Activated naive CD4-positive, alpha-beta T cell treated with anti-CD3 and anti-CD28 coated beads for 36 hours (primary cell): Measurements from ENCODE around the gene TRIM46. TPM values are rescaled to one million over a fixed set of nuclear protein-coding genes. Genes with fewer than 3 reads are reported as not detected.

Source experiments
- CTCF ChIA-PET: fragments of 350-600 bp; sonication (Branson Sonifier 250); formaldehyde crosslinking; loops from one replicate; lab custom pipeline; 2021; ENCODE audit warnings: antibody characterized with exemption; lab: Charles Lee
- DNase-seq: peaks from one replicate; pipeline ENCODE4 v3.0.0-alpha.2; 2020
- H3K27ac Mint-ChIP-seq: one replicate; pipeline ENCODE4 v1.8.0; 2021; ENCODE audit warnings: mild to moderate bottlenecking, mixed read lengths
- H3K27me3 Mint-ChIP-seq: one replicate; pipeline ENCODE4 v1.8.0; 2021; ENCODE audit warnings: low read depth, mixed read lengths
- H3K36me3 Mint-ChIP-seq: one replicate; pipeline ENCODE4 v1.8.0; 2021; ENCODE audit warnings: low read depth, mixed read lengths
- H3K4me1 Mint-ChIP-seq: one replicate; pipeline ENCODE4 v1.8.0; 2021; ENCODE audit warnings: low read depth, mixed read lengths
- H3K4me3 Mint-ChIP-seq: one replicate; pipeline ENCODE4 v1.8.0; 2021; ENCODE audit warnings: mild to moderate bottlenecking, moderate library complexity, mixed read lengths
- H3K9me3 Mint-ChIP-seq: one replicate; pipeline ENCODE4 v1.8.0; 2021; ENCODE audit warnings: mixed read lengths
- intact Hi-C: fragments of 100-400 bp; cut with micrococcal nuclease; formaldehyde crosslinking; loops from one replicate; pipeline ENCODE4 v1.15.1; 2023
- total RNA-seq, 2 experiments: library from RNA; stranded (reverse); gene quantifications; one replicate each; pipeline ENCODE4 v1.2.3, GENCODE V29; 2021

The TRIM46 gene, protein sequence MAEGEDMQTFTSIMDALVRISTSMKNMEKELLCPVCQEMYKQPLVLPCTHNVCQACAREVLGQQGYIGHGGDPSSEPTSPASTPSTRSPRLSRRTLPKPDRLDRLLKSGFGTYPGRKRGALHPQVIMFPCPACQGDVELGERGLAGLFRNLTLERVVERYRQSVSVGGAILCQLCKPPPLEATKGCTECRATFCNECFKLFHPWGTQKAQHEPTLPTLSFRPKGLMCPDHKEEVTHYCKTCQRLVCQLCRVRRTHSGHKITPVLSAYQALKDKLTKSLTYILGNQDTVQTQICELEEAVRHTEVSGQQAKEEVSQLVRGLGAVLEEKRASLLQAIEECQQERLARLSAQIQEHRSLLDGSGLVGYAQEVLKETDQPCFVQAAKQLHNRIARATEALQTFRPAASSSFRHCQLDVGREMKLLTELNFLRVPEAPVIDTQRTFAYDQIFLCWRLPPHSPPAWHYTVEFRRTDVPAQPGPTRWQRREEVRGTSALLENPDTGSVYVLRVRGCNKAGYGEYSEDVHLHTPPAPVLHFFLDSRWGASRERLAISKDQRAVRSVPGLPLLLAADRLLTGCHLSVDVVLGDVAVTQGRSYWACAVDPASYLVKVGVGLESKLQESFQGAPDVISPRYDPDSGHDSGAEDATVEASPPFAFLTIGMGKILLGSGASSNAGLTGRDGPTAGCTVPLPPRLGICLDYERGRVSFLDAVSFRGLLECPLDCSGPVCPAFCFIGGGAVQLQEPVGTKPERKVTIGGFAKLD
- total RNA-seq = 1 to 10 TPM; 3.2 to 3.6 TPM

DNA sequence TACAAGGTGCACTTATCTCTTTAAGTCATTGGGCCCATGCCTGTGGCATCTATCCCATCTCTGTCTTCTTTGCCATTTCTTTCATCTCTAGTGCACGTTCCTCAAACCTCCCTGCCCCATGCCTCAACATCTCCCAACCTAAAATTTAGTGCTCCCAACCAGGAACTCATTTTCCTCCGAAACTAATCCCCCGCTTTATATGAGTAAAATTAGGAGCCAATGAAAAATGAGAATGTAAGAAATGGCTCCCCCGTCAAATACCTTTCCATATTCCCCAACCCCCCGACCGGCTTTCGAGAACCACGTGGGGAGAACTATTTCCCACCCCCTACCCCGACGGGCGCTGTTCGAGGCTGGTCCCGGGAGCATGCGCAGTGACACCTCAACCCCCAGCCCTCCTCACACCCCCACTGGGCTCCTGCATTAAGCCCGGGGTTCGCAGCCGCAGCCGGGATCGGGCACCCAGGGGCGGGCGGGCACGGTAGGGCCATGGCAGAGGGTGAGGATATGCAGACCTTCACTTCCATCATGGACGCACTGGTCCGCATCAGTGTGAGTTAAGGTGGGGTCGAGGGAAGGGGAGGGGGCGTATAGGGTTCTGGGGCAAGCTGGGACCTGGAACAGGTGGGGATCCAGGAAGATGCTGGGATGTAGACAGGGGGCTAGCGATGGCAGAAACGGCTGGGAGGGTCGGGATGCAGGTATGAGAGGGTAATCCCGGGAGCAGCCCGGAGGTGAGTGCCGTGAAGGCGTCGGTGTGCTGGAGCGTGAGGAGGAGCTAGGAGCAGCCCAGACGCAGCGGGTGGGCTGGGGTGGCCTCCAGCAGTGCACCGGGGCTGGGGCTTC, at the start of gene TRIM46:
TSS of gene TRIM46 (plus strand) at position 372 of the 846 bp plus-strand sequence. CDS start at position 490, 118 bp downstream.
- peak within 1 kb of the TSS; percentile 93 for H3K4me3 Mint-ChIP-seq
- H3K4me1 Mint-ChIP-seq = peaks cover 45% of the 10 kb centered on the region
- H3K9me3 Mint-ChIP-seq = no peaks in the 10 kb centered on the region
- peaks cover 11% of the 10 kb centered on the region for H3K36me3 Mint-ChIP-seq
- CTCF ChIA-PET = interaction anchor here (0.7 to 12.0 kb wide), 31 partner anchors 9 to 156 kb away, joined by 3 to 234 read pairs (median 6); partner anchors contain the start of genes EFNA4, MTX1 and THBS3
- intact Hi-C loops = loop anchor here (1.0 to 5.0 kb wide), 4 partner anchors 21 to 134 kb away; partner anchors contain the start of genes DPM3, FDPS and SLC50A1
- peak; percentile 69 for DNase-seq
- no peaks in the 10 kb centered on the region for H3K27me3 Mint-ChIP-seq
- peak within 1 kb of the TSS; percentile 97 for H3K27ac Mint-ChIP-seq

DNA sequence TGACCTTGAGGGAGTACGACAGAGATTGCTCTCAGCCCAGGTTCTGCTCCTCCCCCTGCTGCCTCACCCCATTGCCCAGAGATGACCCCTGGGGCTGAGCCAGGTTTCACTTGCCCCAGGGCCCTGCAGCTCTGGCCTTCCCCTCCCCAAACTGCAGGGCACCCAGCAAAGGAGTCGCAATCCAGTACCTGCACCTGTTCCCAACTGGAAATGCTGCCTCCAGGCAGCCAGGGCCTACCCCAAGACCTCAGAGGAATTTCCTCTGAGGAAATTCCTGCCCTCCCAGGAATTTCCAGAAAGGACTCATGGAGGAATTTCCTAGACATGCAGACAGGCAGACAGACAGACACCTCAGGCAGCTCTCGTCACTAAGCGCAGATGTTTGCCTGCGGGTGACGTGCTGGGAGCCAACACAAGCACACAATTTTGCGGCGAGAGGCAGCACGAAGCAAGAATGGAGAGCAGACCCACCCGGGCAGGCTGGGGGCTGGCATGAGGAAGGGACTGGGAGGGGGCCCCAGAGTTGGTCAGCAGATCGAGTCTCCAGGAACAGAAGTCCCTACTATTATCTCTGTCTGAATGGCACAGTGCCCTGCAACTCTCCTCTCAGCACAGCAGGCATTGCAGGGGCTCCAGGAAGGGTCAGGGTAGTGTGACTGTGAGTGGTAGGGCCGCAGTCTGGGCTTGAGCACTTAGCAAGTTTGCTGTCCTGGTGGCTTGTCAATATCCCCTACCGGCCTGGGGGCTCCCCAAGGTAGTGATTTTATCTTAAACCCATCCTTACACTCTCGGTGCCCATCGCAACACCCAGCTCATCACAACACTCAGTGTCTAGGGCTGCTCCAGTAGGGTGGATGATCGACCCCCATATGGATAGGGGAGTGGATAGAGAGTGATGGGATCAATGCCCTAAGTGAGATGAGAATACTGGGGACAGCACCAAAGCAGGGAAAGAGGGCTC, 48.9 kb upstream of the TRIM46 start:
- no peak for DNase-seq
- H3K27ac Mint-ChIP-seq = no peak overlapping the region
- H3K9me3 Mint-ChIP-seq = no peaks in the 10 kb centered on the region
- H3K36me3 Mint-ChIP-seq = no peaks in the 10 kb centered on the region
- H3K4me1 Mint-ChIP-seq = peaks cover 27% of the 10 kb centered on the region
- CTCF ChIA-PET = interaction anchor here (1.7 to 3.7 kb wide), 2 partner anchors 34 to 72 kb away, joined by 3 to 12 read pairs; no protein-coding TSS in a partner anchor
- intact Hi-C loops = no loop called here
- H3K27me3 Mint-ChIP-seq = peaks cover 15% of the 10 kb centered on the region
- no peak overlapping the region for H3K4me3 Mint-ChIP-seq

DNA sequence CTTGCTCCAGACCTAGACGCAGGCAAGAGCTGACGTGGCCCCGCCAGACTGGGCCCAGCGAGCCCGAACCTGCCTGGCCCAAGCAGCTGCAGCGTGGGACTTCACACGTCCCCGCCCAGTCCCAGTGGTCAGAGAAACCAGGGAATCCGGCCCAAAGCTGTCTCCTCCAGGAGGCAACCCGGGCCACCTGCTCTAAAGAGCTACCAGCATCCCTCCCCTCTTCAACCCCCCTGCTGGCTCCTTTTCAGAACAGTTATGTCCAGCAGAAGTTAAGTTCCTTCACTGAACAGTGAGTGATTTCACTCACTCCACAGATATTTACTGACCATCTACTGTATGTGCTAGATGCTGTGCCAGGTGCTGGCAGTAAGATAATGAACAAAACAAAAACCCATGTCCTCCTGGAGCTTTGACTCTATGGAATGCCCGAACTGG, 48.1 kb upstream of the TRIM46 start:
- Mint-ChIP-seq H3K4me3 (no peak overlapping the region), H3K27ac (no peak overlapping the region), H3K4me1 (peaks cover 27% of the 10 kb centered on the region), H3K36me3 (no peaks in the 10 kb centered on the region), H3K9me3 (no peaks in the 10 kb centered on the region), H3K27me3 (peaks cover 15% of the 10 kb centered on the region)
- CTCF ChIA-PET = interaction anchor here (0.9 to 1.7 kb wide), 2 partner anchors 40 to 73 kb away, joined by 3 read pairs; no protein-coding TSS in a partner anchor
- intact Hi-C loops = no loop called here
- DNase-seq = no peak

DNA sequence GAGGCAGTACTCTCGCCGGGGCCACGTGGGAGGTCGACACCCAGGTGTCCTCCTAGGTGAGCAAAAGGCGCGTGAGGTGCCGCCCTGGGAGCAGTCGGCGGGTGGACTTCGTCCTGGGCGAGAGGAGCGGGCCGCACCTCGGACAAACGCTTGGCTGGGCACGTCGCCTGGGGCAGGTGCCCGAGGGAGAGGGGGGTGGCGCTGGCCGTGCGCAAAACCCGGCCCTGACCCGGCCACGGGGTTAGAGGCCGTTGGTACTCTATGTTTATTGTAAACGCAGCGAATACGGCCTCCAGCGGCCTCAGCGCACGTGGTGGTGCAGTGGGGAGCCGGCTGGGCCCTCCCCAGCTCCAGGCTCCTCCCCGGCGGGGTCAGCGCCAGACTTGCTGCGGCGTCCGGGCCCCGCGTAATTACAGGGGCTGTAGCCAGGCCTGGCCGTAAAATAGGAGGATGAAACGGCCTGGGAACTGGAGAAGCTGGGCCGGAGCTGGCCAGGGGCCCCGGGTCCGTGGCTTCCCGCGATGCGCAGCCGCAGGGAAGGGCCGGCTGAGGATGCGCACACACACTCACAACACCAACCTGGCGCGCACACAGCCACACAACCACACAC, 47.6 kb upstream of the TRIM46 start:
- Mint-ChIP-seq H3K27me3 (peaks cover 15% of the 10 kb centered on the region), H3K4me3 (no peak overlapping the region)
- intact Hi-C loops = loop anchor here (2.0 kb wide), 1 partner anchor 31 kb away; no protein-coding TSS in a partner anchor

DNA sequence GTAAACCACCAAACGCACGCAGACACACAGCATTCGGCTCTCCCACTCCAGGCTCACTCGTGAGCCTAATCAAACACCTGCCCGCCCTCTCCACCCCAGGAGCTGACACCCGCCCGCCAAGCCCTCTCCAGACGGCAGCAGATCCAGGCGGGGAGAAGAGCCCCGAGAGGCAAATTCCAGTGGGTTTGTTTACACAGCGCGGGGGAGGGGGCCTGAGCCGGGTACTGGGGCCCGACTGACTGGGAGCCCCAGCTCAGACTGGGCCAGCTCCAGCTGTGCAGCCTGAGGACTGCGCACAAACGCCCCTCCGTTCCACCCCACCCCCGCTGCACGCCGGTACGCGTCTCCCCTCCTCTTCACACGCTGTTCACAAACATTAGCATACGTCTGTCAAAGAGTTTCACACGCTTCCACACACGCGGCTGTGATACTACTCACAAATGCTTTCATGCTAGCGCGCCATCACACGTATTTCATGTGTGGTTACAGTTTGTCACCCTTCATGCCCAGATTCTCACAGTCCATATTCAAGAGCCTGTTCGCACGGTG, 47.0 kb upstream of the TRIM46 start:
- peak; percentile 66 for DNase-seq
- Mint-ChIP-seq H3K27me3 (peaks cover 15% of the 10 kb centered on the region), H3K9me3 (no peaks in the 10 kb centered on the region), H3K27ac (no peak overlapping the region), H3K4me3 (peak overlapping the region; percentile 71), H3K4me1 (peaks cover 27% of the 10 kb centered on the region), H3K36me3 (no peaks in the 10 kb centered on the region)
- intact Hi-C loops = loop anchor here (1.0 to 2.0 kb wide), 2 partner anchors 9 to 32 kb away; partner anchors contain the start of gene SLC50A1
- CTCF ChIA-PET = interaction anchor here (0.9 to 1.7 kb wide), 4 partner anchors 9 to 74 kb away, joined by 3 to 4 read pairs (median 3); partner anchors contain the start of gene KRTCAP2

More for the DNA sequence above, 47.6 kb upstream of the TRIM46 start:
- Mint-ChIP-seq H3K4me1 (peaks cover 27% of the 10 kb centered on the region), H3K36me3 (no peaks in the 10 kb centered on the region), H3K9me3 (no peaks in the 10 kb centered on the region), H3K27ac (no peak overlapping the region)
- CTCF ChIA-PET = interaction anchor here (0.9 to 1.7 kb wide), 4 partner anchors 9 to 73 kb away, joined by 3 to 4 read pairs (median 3); partner anchors contain the start of gene KRTCAP2
- no peak for DNase-seq

DNA sequence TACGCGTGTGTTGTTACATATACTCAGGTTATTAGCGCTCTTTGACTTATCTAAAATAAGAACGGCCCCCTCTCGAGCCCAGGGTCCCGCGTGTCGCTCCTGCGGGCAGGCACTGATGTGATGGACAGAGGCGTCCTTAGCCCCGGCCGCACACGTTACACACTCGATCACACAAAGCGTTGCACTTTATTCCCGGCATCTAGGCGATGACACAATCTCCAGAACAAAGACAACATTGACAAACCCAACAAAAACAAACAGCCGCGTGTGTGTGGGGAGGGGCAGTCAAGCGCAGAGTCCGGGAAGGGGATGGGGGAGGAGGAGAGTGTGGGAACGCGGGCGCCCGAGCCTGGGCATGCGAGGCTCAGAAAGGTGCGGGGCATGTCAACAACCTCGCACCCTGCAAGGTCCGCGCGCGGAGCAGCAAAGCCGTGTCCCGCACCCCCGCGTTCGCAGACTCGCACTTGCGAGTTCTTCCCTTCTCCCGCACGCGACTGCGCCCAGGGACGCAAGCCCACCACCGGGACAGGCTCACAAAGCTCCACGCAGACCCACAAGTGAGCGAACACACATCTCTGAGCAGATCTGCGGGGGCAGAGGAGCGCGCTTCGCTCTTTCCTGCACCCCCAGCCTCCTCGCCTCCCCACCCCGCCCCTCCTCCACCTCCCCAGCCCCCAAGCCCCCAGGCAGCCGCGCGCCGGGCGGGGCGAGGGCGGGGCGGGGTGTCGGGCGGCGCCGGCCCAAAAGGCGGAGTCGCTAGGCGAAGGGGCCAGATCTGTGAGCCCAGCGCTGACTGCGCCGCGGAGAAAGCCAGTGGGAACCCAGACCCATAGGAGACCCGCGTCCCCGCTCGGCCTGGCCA, 46.3 kb upstream of the TRIM46 start, which contains the start of gene EFNA1:
TSS of gene EFNA1 (plus strand) at position 772 of the 862 bp plus-strand sequence. CDS start 102 bp downstream, outside the sequence.
- Mint-ChIP-seq H3K27me3 (peaks cover 15% of the 10 kb centered on the region), H3K4me3 (peak within 1 kb of the TSS; percentile 71)
- intact Hi-C loops = loop anchor here (1.0 to 2.0 kb wide), 2 partner anchors 8 to 33 kb away; partner anchors contain the start of gene SLC50A1

DNA sequence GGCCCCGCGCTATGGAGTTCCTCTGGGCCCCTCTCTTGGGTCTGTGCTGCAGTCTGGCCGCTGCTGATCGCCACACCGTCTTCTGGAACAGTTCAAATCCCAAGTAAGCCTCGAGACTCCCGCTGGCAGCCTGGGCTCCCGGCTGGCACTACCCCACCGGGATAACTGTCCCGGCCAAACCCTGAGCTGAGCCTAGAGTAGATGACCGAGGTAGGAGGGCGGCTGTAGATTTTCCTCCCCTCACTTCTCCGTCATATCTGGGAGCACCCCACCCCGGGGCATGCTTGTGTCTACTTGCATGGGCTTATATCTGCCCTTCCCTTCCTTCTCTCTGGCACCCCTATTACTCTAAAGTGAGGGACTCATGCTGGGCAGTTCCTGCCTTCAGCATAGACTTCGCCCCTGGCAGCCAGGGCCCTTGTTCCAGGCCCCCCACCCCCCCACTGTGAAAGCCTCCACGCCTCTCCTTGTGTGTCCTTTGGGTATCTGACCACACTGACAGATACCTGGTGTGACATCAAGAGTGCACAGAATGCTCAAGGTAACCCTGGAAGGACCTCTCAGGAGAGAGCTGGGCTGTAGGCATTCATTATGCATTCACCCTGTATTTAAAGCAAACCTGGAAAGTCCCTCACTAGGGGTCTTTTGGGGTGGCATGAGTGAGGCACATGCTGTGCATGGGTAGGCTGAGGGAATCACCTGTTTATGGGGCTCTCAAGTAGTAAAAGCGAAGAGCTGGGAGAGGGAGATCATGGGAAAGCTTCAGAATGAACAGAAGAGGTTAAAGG, 45.5 kb upstream of the TRIM46 start:
- Mint-ChIP-seq H3K9me3 (no peaks in the 10 kb centered on the region), H3K4me1 (peaks cover 27% of the 10 kb centered on the region), H3K27me3 (peaks cover 15% of the 10 kb centered on the region), H3K4me3 (peak overlapping the region; percentile 68), H3K36me3 (no peaks in the 10 kb centered on the region), H3K27ac (no peak overlapping the region)
- no peak for DNase-seq
- CTCF ChIA-PET = interaction anchor here (0.6 to 1.4 kb wide), 6 partner anchors 13 to 111 kb away, joined by 3 to 8 read pairs (median 4); no protein-coding TSS in a partner anchor
- intact Hi-C loops = loop anchor here (1.0 to 2.0 kb wide), 2 partner anchors 7 to 33 kb away; partner anchors contain the start of gene SLC50A1

More for the DNA sequence above, 46.3 kb upstream of the TRIM46 start, which contains the start of gene EFNA1:
- peak; percentile 43 for DNase-seq
- CTCF ChIA-PET = interaction anchor here (0.5 to 1.5 kb wide), 4 partner anchors 10 to 45 kb away, joined by 3 to 4 read pairs (median 4); partner anchors contain the start of gene KRTCAP2
- peak within 1 kb of the TSS; percentile 20 for H3K27ac Mint-ChIP-seq
- H3K4me1 Mint-ChIP-seq = peaks cover 27% of the 10 kb centered on the region
- no peaks in the 10 kb centered on the region for H3K9me3 Mint-ChIP-seq
- no peaks in the 10 kb centered on the region for H3K36me3 Mint-ChIP-seq

DNA sequence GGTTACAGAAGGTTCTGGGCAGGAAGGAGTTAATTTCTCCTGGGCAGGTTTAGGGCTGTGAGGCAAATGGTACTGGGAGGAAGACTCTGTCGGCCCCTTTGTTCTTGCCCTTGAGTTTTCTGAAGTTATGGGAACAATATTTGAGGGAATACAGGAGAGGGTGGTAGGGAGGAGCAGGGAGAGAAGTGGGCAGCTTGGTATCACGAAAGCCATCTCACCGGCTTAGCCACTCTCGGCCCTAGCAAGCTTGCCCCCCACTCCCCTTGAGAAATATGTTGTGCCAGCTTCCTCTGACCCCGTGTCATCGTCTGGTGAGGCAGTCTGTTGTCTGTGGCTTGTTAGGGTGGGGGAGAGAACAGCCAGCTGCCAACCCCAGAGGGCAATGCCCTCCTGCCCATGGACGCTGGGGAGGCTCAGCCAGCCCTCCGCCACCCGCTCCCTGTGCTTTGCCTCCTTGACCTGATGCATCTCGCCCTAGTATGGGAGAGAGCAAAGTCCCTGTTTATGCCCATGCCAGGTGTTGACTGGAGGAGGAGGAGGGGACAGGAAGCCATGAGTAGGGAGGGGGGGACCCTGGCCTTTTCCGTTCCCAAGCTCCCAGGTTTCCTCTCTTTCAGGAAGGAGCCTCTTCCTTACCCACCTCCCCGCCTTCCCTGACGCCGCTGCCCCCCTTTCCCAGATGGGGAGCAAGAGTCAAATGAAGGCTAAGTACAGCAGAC, 44.7 kb upstream of the TRIM46 start:
- CTCF ChIA-PET = interaction anchor here (0.7 to 1.4 kb wide), 7 partner anchors 37 to 111 kb away, joined by 3 to 8 read pairs (median 5); partner anchors contain the start of gene KRTCAP2
- no peaks in the 10 kb centered on the region for H3K9me3 Mint-ChIP-seq
- H3K4me1 Mint-ChIP-seq = peaks cover 27% of the 10 kb centered on the region
- H3K27me3 Mint-ChIP-seq = peaks cover 15% of the 10 kb centered on the region
- no peak overlapping the region for H3K27ac Mint-ChIP-seq
- no peaks in the 10 kb centered on the region for H3K36me3 Mint-ChIP-seq
- intact Hi-C loops = no loop called here
- no peak for DNase-seq
- peak overlapping the region; percentile 68 for H3K4me3 Mint-ChIP-seq
